ENCODE results near the gene C9orf57. TPM values are rescaled to one million over a fixed set of nuclear protein-coding genes. Genes with fewer than 3 reads are reported as not detected.

The C9orf57 gene
- total and polyA plus RNA-seq, 8 donors, result not detected

GRCh38 chr9:72030767-72031166 lies 29.6 kb downstream of the C9orf57 start:
- Histone ChIP-seq H3K27me3 (no peaks in the 10 kb centered on the region), H3K4me1 (no peaks in the 10 kb centered on the region), H3K27ac (no peak overlapping the region), H3K4me3 (no peak overlapping the region), H3K36me3 (no peaks in the 10 kb centered on the region), H3K9me3 (no peaks in the 10 kb centered on the region)
- no peak for DNase-seq
- no peak for ATAC-seq
- no peak for TF ChIP-seq CTCF (IDR thresholded peaks at IDR 0.05)
- WGBS, 2 donors, result 79 to 80% methylated on average over 2 of the region's 2 CpGs
- intact Hi-C loops (cut with DNase I), result loop anchor here in 1 of 3 donors (10.0 kb wide), 1 partner anchor 244 kb away; no protein-coding TSS in a partner anchor
- no peak for FAIRE-seq

- intact Hi-C loops (cut with DNase I), result loop anchor here in 2 of 3 donors (10.0 kb wide), 2 partner anchors 215 to 245 kb away; no protein-coding TSS in a partner anchor
- no peak for TF ChIP-seq CTCF (IDR thresholded peaks at IDR 0.05)
- Histone ChIP-seq H3K27ac (no peak overlapping the region), H3K27me3 (no peaks in the 10 kb centered on the region), H3K9me3 (no peaks in the 10 kb centered on the region), H3K36me3 (no peaks in the 10 kb centered on the region), H3K4me3 (no peak overlapping the region), H3K4me1 (no peaks in the 10 kb centered on the region)
- no peak for FAIRE-seq
- 71 to 90% methylated on average over 1 of the region's 1 CpG for WGBS, 2 donors
- no peak for DNase-seq
- ATAC-seq, result no peak
Observed at GRCh38 chr9:72029986-72030385, 30.4 kb downstream of the C9orf57 start.

- intact Hi-C loops (cut with DNase I), result loop anchor here in 1 of 3 donors (10.0 kb wide), 1 partner anchor 211 kb away; no protein-coding TSS in a partner anchor
Observed at GRCh38 chr9:72025906-72026305, 34.5 kb downstream of the C9orf57 start.

DNA sequence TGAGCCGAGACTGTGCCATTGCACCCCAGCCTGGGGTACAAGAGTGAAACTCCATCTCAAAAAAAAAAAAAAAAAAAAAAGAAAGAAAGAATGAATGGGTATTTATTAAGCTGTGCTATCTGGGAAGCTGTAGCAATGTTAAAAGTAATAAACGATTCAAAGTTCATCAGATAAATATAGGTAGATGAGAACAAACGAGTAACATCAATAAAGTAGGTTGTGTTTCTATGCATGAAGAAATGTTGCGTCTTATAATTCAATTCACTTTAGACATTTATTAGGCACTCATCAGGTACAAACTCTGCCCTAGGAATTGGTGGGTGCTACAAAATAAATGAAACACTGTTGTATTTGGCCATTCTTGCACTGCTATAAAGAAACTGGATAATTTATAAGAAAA lies 36.8 kb downstream of the C9orf57 start:
- H3K27me3 ChIP-seq, result no peaks in the 10 kb centered on the region
- H3K4me1 ChIP-seq, result no peaks in the 10 kb centered on the region
- intact Hi-C loops (cut with DNase I), result loop anchor here in 1 of 3 donors (10.0 kb wide), 1 partner anchor 209 kb away; no protein-coding TSS in a partner anchor
- 67 to 86% methylated on average over 4 of the region's 4 CpGs for WGBS, 2 donors
- ATAC-seq (no peak), DNase-seq (no peak), FAIRE-seq (no peak)
- no peak overlapping the region for H3K4me3 ChIP-seq
- TF ChIP-seq CTCF (IDR thresholded peaks at IDR 0.05), result no peak
- H3K9me3 ChIP-seq, result no peaks in the 10 kb centered on the region
- H3K36me3 ChIP-seq, result no peaks in the 10 kb centered on the region
- no peak overlapping the region for H3K27ac ChIP-seq

More at GRCh38 chr9:72025906-72026305, 34.5 kb downstream of the C9orf57 start:
- no peak for ATAC-seq
- H3K27ac ChIP-seq, result no peak overlapping the region
- no peaks in the 10 kb centered on the region for H3K4me1 ChIP-seq
- WGBS, 2 donors, result 56 to 65% methylated on average over 3 of the region's 3 CpGs
- DNase-seq, result no peak
- H3K27me3 ChIP-seq, result no peaks in the 10 kb centered on the region
- FAIRE-seq, result no peak
- TF ChIP-seq CTCF (IDR thresholded peaks at IDR 0.05), result no peak
- no peaks in the 10 kb centered on the region for H3K36me3 ChIP-seq
- no peak overlapping the region for H3K4me3 ChIP-seq
- no peaks in the 10 kb centered on the region for H3K9me3 ChIP-seq

DNA sequence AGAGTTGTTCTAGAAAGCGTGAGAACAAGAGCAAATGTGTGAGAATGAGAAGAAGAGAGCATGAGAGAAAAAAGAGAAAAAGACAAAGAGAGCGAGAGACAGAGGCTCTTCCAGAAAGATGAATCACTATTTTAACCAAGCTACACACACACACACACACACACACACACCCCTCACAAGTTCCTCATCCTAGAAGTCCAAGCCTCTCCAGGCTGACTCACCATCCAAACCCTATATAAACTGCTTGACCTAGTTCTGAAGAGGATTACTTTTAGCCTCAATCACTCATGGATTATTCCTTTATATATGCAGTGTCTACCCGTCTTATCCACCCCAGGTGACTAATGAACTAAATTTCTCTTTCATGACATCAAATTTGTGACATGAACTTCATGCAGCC lies 37.6 kb downstream of the C9orf57 start:
- Histone ChIP-seq H3K27me3 (no peaks in the 10 kb centered on the region), H3K9me3 (no peaks in the 10 kb centered on the region), H3K27ac (no peak overlapping the region), H3K36me3 (no peaks in the 10 kb centered on the region), H3K4me3 (no peak overlapping the region), H3K4me1 (no peaks in the 10 kb centered on the region)
- intact Hi-C loops (cut with DNase I), result loop anchor here in 1 of 3 donors (10.0 kb wide), 1 partner anchor 208 kb away; no protein-coding TSS in a partner anchor
- DNase-seq, result no peak
- no peak for FAIRE-seq
- peak in 3 of 4 donors; percentile 31 to 66 (median 55) for ATAC-seq
- TF ChIP-seq CTCF (IDR thresholded peaks at IDR 0.05), result no peak
- WGBS, 2 donors, result 59 to 71% methylated on average over 3 of the region's 3 CpGs
